HepG2 (cell line): ENCODE results near the gene FDXACB1.

Experiments
- ZFP36 ChIP-seq: fragments of 150-350 bp; IDR thresholded peaks from 2 replicates; pipeline ENCODE4 v1.6.1; 2018; ENCODE audit warnings: borderline replicate concordance, low read length, low read depth; ENCODE audit not compliant: partially characterized antibody
- ZNF34 ChIP-seq: sonication (generic); formaldehyde crosslinking; IDR thresholded peaks from 2 replicates; pipeline ENCODE4 v1.4.0; 2020; ENCODE audit warnings: mild to moderate bottlenecking, missing genetic modification reagents, borderline replicate concordance
- TF ChIP-seq, protein P1 (sequence below): sonication (generic); formaldehyde crosslinking; IDR thresholded peaks from 2 replicates; pipeline ENCODE4 v1.5.0; 2020; ENCODE audit warnings: mild to moderate bottlenecking, missing genetic modification reagents, moderate library complexity

DNA sequence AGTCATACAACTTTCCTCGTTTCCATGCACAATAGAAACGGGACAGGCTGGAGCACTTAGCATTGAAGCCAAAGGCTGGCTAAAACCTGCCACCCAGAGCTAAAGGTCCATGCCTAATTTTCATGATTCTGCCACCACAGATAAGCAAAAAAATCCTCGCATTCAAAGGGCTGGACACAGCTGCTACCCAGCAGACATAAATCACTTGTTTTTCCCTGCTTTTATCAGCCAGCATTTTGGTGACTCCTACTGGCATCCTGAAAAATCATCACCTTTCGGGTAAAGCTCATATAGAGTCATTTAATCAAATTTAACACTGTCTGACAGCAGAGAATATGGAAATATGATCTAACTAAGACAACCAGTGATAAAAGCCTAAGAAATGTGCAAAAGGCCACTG lies 45.4 kb downstream of the FDXACB1 start:
- TF ChIP-seq ZNF34 (CRISPR knock-in tag) (no peak), ZFP36 (no peak)
- TF ChIP-seq, protein P1, sequence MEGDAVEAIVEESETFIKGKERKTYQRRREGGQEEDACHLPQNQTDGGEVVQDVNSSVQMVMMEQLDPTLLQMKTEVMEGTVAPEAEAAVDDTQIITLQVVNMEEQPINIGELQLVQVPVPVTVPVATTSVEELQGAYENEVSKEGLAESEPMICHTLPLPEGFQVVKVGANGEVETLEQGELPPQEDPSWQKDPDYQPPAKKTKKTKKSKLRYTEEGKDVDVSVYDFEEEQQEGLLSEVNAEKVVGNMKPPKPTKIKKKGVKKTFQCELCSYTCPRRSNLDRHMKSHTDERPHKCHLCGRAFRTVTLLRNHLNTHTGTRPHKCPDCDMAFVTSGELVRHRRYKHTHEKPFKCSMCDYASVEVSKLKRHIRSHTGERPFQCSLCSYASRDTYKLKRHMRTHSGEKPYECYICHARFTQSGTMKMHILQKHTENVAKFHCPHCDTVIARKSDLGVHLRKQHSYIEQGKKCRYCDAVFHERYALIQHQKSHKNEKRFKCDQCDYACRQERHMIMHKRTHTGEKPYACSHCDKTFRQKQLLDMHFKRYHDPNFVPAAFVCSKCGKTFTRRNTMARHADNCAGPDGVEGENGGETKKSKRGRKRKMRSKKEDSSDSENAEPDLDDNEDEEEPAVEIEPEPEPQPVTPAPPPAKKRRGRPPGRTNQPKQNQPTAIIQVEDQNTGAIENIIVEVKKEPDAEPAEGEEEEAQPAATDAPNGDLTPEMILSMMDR (CRISPR knock-in tag): peak; percentile 57
